Loucy (cell line): ENCODE results near the gene DUS4L.

Source experiments
- H2AFZ ChIP-seq: fragments of 200-600 bp; sonication (generic); 2 replicates; pipeline ENCODE4 v1.6.0; 2016; ENCODE audit warnings: antibody characterized with exemption, mild to moderate bottlenecking, low read length, moderate library complexity
- H3F3A ChIP-seq: fragments of 200-600 bp; 2 replicates; pipeline ENCODE4 v1.6.0; 2016; ENCODE audit warnings: antibody characterized with exemption, low read depth, mild to moderate bottlenecking
- H3K27me3 ChIP-seq: fragments of 200-600 bp; sonication (generic); 2 replicates; pipeline ENCODE4 v1.6.1; 2014; ENCODE audit warnings: low read length, mild to moderate bottlenecking; ENCODE audit not compliant: insufficient read depth, poor library complexity, severe bottlenecking
- H3K36me3 ChIP-seq: fragments of 200-600 bp; sonication (generic); 2 replicates; pipeline ENCODE4 v1.6.1; 2016; ENCODE audit warnings: low read length; ENCODE audit not compliant: insufficient read depth
- H3K4me1 ChIP-seq: fragments of 200-600 bp; sonication (generic); 2 replicates; pipeline ENCODE4 v1.5.1; 2014; ENCODE audit warnings: low read length, mild to moderate bottlenecking; ENCODE audit not compliant: insufficient read depth, poor library complexity, severe bottlenecking
- H3K4me2 ChIP-seq: fragments of 200-600 bp; sonication (generic); 2 replicates; pipeline ENCODE4 v1.6.0; 2014; ENCODE audit warnings: antibody characterized with exemption, low read length, low read depth, mild to moderate bottlenecking; ENCODE audit not compliant: poor library complexity, severe bottlenecking
- H3K4me3 ChIP-seq: fragments of 200-600 bp; sonication (generic); 2 replicates; pipeline ENCODE4 v1.5.1; 2014; ENCODE audit warnings: low read length, mild to moderate bottlenecking, mixed read lengths; ENCODE audit not compliant: poor library complexity, severe bottlenecking
- H3K79me2 ChIP-seq: fragments of 200-600 bp; sonication (generic); 2 replicates; pipeline ENCODE4 v1.6.1; 2014; ENCODE audit warnings: low read length; ENCODE audit not compliant: insufficient read depth
- H3K9ac ChIP-seq: fragments of 200-600 bp; sonication (generic); 2 replicates; pipeline ENCODE4 v1.6.0; 2014; ENCODE audit warnings: mild to moderate bottlenecking, low read depth, low read length, moderate library complexity; ENCODE audit not compliant: poor library complexity, severe bottlenecking
- H3K9me2 ChIP-seq: fragments of 200-600 bp; sonication (generic); replicated peaks from 2 replicates; pipeline ENCODE4 v1.6.1; 2016; ENCODE audit warnings: low read depth, low read length, mixed read lengths
- H3K9me3 ChIP-seq: fragments of 200-600 bp; sonication (generic); 2 replicates; pipeline ENCODE4 v1.6.1; 2014; ENCODE audit warnings: mild to moderate bottlenecking, antibody characterized with exemption, low read length, low read depth; ENCODE audit not compliant: insufficient read depth
- H4K20me1 ChIP-seq: fragments of 200-600 bp; sonication (generic); 2 replicates; pipeline ENCODE4 v1.6.0; 2014; ENCODE audit warnings: antibody characterized with exemption, low read length, mild to moderate bottlenecking; ENCODE audit not compliant: insufficient read depth, poor library complexity, severe bottlenecking
- EZH2phosphoT487 ChIP-seq: fragments of 200-600 bp; IDR thresholded peaks from 2 replicates; pipeline ENCODE4 v1.6.1; 2018; ENCODE audit warnings: antibody characterized with exemption, mild to moderate bottlenecking, moderate library complexity, borderline replicate concordance
- TF ChIP-seq, protein P1 (sequence below): fragments of 200-600 bp; sonication (generic); conservative IDR thresholded peaks from 2 replicates; pipeline ENCODE4 v1.5.1; 2014; ENCODE audit warnings: mild to moderate bottlenecking, antibody characterized with exemption, low read length

The DUS4L gene

GRCh38 chr7:107596881-107597581 lies 33.3 kb downstream of the DUS4L start:
- no peak overlapping the region for H2AFZ ChIP-seq
- H3F3A ChIP-seq, result no peaks in the 10 kb centered on the region
- no peaks in the 10 kb centered on the region for H3K9me3 ChIP-seq
- no peaks in the 10 kb centered on the region for H3K9me2 ChIP-seq
- H3K4me3 ChIP-seq, result no peak overlapping the region
- H3K36me3 ChIP-seq, result peaks cover 26% of the 10 kb centered on the region
- no peaks in the 10 kb centered on the region for H3K27me3 ChIP-seq
- no peaks in the 10 kb centered on the region for H4K20me1 ChIP-seq
- no peak overlapping the region for H3K9ac ChIP-seq
- H3K79me2 ChIP-seq, result no peaks in the 10 kb centered on the region
- no peak overlapping the region for H3K4me2 ChIP-seq
- H3K4me1 ChIP-seq, result no peaks in the 10 kb centered on the region
- TF ChIP-seq EZH2phosphoT487, result no peak
- TF ChIP-seq, protein P1, sequence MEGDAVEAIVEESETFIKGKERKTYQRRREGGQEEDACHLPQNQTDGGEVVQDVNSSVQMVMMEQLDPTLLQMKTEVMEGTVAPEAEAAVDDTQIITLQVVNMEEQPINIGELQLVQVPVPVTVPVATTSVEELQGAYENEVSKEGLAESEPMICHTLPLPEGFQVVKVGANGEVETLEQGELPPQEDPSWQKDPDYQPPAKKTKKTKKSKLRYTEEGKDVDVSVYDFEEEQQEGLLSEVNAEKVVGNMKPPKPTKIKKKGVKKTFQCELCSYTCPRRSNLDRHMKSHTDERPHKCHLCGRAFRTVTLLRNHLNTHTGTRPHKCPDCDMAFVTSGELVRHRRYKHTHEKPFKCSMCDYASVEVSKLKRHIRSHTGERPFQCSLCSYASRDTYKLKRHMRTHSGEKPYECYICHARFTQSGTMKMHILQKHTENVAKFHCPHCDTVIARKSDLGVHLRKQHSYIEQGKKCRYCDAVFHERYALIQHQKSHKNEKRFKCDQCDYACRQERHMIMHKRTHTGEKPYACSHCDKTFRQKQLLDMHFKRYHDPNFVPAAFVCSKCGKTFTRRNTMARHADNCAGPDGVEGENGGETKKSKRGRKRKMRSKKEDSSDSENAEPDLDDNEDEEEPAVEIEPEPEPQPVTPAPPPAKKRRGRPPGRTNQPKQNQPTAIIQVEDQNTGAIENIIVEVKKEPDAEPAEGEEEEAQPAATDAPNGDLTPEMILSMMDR, result no peak

DNA sequence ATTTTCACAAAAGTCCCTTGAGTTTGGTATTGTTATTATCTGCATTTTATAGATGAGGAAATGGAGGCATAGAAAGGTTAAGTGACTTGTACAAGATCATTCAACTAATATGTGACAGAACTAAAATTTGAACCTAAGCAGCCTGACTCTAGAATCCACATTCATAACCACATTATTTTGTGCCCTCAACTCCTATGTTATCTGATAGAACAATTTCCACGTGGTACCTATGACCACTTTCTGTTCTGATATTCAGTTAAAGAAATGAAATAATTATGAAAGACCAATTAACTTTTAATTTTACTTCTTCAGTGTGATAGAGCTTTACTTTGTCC lies 33.8 kb downstream of the DUS4L start:
- TF ChIP-seq, protein P1, result no peak
- no peak for TF ChIP-seq EZH2phosphoT487
- Histone ChIP-seq H3K9ac (no peak overlapping the region), H4K20me1 (no peaks in the 10 kb centered on the region), H3K4me1 (no peaks in the 10 kb centered on the region), H3K27me3 (no peaks in the 10 kb centered on the region), H2AFZ (no peak overlapping the region), H3K79me2 (no peaks in the 10 kb centered on the region), H3F3A (no peaks in the 10 kb centered on the region), H3K36me3 (peaks cover 26% of the 10 kb centered on the region), H3K9me3 (no peaks in the 10 kb centered on the region), H3K9me2 (no peaks in the 10 kb centered on the region), H3K4me3 (no peak overlapping the region), H3K4me2 (no peak overlapping the region)

- Histone ChIP-seq H3K9me3 (no peaks in the 10 kb centered on the region), H3K9ac (no peak overlapping the region), H3K4me3 (no peak overlapping the region), H3K4me1 (no peaks in the 10 kb centered on the region), H3K36me3 (peaks cover 26% of the 10 kb centered on the region), H2AFZ (no peak overlapping the region), H3K79me2 (no peaks in the 10 kb centered on the region), H3F3A (no peaks in the 10 kb centered on the region), H3K4me2 (no peak overlapping the region), H3K27me3 (no peaks in the 10 kb centered on the region), H4K20me1 (no peaks in the 10 kb centered on the region), H3K9me2 (no peaks in the 10 kb centered on the region)
- no peak for TF ChIP-seq EZH2phosphoT487
- TF ChIP-seq, protein P1, result no peak
These were observed 34.2 kb downstream of the DUS4L start for GRCh38 chr7:107597953-107598352.
